ENCODE data around the gene GOLGA6L10. TPM values are rescaled to one million over a fixed set of nuclear protein-coding genes. Genes with fewer than 3 reads are reported as not detected.
"Not testable (repeated sequence)": the region's sequence is repeated elsewhere in the genome, so short reads cannot be mapped to it uniquely, and the experiment has no call there.

The GOLGA6L10 gene
- total RNA-seq, 1 donor from 2014 or later, result 3.4 TPM

DNA sequence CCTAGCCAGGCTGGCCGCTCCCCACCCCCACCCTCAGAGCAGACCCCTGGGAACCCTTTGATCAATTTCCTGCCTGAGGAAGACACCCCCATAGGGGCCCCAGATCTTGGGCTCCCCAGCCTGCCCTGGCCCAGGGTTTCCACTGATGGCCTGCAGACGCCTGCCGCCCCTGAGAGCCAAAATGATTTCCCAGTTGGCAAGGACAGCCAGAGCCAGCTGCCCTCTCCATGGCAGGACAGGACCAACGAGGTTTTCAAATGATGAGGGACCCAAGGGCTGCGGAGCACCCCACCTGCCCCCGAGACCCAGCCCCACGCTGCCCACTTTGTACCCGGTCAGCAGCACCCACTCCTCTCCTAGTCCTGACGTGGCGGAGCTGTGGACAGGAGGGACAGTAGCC lies 21.9 kb downstream of the GOLGA6L10 start:
- H3K4me3 ChIP-seq; intact Hi-C loops (cut with DNase I); H3K36me3 ChIP-seq; H3K9me3 ChIP-seq; DNase-seq (ENCODE audit: extremely low spot score in 2 of 2); H3K27me3 ChIP-seq; H3K4me1 ChIP-seq; H3K27ac ChIP-seq: not testable (repeated sequence)

- H3K36me3 ChIP-seq; H3K4me3 ChIP-seq; H3K9me3 ChIP-seq; H3K27ac ChIP-seq; H3K27me3 ChIP-seq; intact Hi-C loops (cut with DNase I); DNase-seq (ENCODE audit: extremely low spot score in 2 of 2); H3K4me1 ChIP-seq: not testable (repeated sequence)
Observed at GRCh38 chr15:82326896-82327295, 22.4 kb downstream of the GOLGA6L10 start.

DNA sequence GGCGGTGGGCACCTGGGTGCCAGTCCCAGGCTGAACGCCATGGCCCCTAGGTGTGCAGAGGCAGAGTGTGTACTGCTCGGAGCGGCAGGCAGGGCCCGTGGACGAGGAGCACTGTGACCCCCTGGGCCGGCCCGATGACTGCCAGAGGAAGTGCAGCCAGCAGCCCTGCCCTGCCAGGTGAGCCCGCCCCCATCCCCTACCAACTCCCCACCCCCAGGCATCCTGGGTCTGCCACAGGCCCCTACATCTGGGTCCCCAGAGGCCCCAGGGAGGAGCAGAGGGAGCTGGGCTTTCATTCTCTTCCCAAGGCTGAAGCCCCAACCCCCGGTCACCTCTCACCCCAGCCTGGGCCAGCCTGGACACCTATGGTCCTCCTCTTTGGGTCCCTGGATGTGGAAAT lies 23.6 kb downstream of the GOLGA6L10 start:
- DNase-seq (ENCODE audit: extremely low spot score in 2 of 2), result peak in 1 of 2 donors; percentile 28
- H3K36me3 ChIP-seq; H3K27ac ChIP-seq; intact Hi-C loops (cut with DNase I); H3K4me3 ChIP-seq; H3K27me3 ChIP-seq; H3K4me1 ChIP-seq; H3K9me3 ChIP-seq: not testable (repeated sequence)

DNA sequence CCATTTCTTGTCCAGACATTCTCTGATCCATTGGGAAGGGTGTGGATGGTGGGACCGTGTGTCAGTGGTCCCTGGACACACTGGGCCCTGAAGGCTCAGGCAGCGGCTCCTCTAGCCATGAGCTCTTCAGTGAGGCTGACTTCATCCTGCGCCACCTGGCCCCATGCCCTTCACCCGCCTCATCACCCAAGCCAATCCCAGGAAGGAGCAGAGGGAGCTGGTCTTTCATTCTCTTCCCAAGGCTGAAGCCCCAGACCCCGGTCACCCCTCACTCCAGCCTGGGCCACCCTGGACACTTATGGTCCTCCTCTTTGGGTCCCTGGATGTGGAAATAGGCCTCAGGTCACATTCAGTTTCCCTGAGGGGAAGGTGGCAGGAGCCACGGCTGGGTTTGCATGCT lies 24.4 kb downstream of the GOLGA6L10 start:
- H3K4me1 ChIP-seq; H3K36me3 ChIP-seq; intact Hi-C loops (cut with DNase I); H3K9me3 ChIP-seq; H3K27me3 ChIP-seq; H3K4me3 ChIP-seq; H3K27ac ChIP-seq: not testable (repeated sequence)
- DNase-seq (ENCODE audit: extremely low spot score in 2 of 2), result peak in 1 of 2 donors; percentile 81

GRCh38 chr15:82322488-82322887 lies 26.8 kb downstream of the GOLGA6L10 start:
- DNase-seq (ENCODE audit: extremely low spot score in 2 of 2); H3K27me3 ChIP-seq; H3K27ac ChIP-seq; H3K9me3 ChIP-seq; H3K4me1 ChIP-seq; H3K36me3 ChIP-seq; intact Hi-C loops (cut with DNase I); H3K4me3 ChIP-seq: not testable (repeated sequence)

DNA sequence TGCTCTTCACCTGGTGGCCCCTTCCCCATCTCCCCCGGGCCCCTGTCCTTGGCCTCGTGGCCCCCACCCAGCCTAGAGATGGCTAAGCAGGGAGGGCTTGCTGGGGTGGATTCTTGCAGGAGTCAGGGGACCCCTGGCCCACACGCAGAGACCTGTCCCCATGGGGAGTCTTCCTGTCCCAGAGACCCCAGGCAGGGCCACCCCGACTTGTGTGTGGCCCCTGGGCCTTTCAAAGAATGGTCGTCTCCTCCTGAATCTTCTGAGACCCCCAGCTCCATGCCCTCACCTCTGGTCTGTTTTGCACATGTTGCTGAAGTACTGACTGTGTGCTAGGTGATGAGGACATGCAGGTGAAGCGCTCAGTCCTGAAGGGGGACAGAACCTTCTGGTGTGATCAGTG lies 28.4 kb downstream of the GOLGA6L10 start:
- H3K9me3 ChIP-seq; intact Hi-C loops (cut with DNase I): not testable (repeated sequence)

GRCh38 chr15:82319522-82320278 lies 29.6 kb downstream of the GOLGA6L10 start:
- H3K9me3 ChIP-seq; H3K36me3 ChIP-seq; DNase-seq (ENCODE audit: extremely low spot score in 2 of 2); H3K27ac ChIP-seq; H3K4me3 ChIP-seq; H3K27me3 ChIP-seq; H3K4me1 ChIP-seq; intact Hi-C loops (cut with DNase I): not testable (repeated sequence)

More for the DNA sequence above, 28.4 kb downstream of the GOLGA6L10 start:
- not testable (repeated sequence) for H3K27ac ChIP-seq; H3K27me3 ChIP-seq; H3K4me1 ChIP-seq; H3K4me3 ChIP-seq; H3K36me3 ChIP-seq; DNase-seq (ENCODE audit: extremely low spot score in 2 of 2)

GRCh38 chr15:82318281-82318680 lies 31.0 kb downstream of the GOLGA6L10 start:
- H3K36me3 ChIP-seq; DNase-seq (ENCODE audit: extremely low spot score in 2 of 2); H3K27me3 ChIP-seq; H3K27ac ChIP-seq; H3K4me3 ChIP-seq; intact Hi-C loops (cut with DNase I); H3K4me1 ChIP-seq; H3K9me3 ChIP-seq: not testable (repeated sequence)

- intact Hi-C loops (cut with DNase I); H3K36me3 ChIP-seq; H3K27me3 ChIP-seq; H3K4me1 ChIP-seq; H3K9me3 ChIP-seq; DNase-seq (ENCODE audit: extremely low spot score in 2 of 2); H3K27ac ChIP-seq; H3K4me3 ChIP-seq: not testable (repeated sequence)
Observed at GRCh38 chr15:82317516-82317915, 31.8 kb downstream of the GOLGA6L10 start.

DNA sequence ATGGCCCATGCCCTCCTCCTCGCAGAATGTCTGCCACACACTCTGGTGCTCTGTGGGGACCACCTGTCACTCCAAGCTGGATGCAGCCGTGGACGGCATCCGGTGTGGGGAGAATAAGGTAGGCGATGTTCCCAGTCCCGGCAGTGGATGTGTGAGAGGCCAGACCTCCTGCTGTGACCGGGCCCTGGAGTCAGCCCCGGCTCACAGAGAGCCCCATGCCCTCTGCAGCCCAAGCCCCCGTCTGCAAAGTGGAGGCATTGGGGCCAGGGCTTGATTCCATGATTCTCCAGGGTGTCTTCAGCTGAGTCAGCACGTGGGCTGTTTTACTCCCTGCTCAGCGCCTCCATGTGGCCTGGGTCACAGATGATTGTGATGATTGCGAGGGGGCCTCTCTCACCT lies 32.2 kb downstream of the GOLGA6L10 start:
- Histone ChIP-seq H3K4me3 (no peak overlapping the region), H3K27ac (no peak overlapping the region), H3K27me3 (no peaks in the 10 kb centered on the region), H3K9me3 (no peaks in the 10 kb centered on the region), H3K36me3 (no peaks in the 10 kb centered on the region), H3K4me1 (no peaks in the 10 kb centered on the region)
- intact Hi-C loops (cut with DNase I), result no loop called here
- DNase-seq (ENCODE audit: extremely low spot score in 2 of 2), result no peak
- TF ChIP-seq POLR2A (IDR thresholded peaks at IDR 0.05) (no peak), POLR2AphosphoS5 (IDR thresholded peaks at IDR 0.05; ENCODE audit: insufficient read depth in 1 of 2, low read depth in 1 of 2) (no peak)
- TF ChIP-seq, protein P1, sequence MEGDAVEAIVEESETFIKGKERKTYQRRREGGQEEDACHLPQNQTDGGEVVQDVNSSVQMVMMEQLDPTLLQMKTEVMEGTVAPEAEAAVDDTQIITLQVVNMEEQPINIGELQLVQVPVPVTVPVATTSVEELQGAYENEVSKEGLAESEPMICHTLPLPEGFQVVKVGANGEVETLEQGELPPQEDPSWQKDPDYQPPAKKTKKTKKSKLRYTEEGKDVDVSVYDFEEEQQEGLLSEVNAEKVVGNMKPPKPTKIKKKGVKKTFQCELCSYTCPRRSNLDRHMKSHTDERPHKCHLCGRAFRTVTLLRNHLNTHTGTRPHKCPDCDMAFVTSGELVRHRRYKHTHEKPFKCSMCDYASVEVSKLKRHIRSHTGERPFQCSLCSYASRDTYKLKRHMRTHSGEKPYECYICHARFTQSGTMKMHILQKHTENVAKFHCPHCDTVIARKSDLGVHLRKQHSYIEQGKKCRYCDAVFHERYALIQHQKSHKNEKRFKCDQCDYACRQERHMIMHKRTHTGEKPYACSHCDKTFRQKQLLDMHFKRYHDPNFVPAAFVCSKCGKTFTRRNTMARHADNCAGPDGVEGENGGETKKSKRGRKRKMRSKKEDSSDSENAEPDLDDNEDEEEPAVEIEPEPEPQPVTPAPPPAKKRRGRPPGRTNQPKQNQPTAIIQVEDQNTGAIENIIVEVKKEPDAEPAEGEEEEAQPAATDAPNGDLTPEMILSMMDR (IDR thresholded peaks at IDR 0.05), result no peak

- H3K27me3 ChIP-seq; H3K4me3 ChIP-seq; H3K27ac ChIP-seq; H3K4me1 ChIP-seq; DNase-seq (ENCODE audit: extremely low spot score in 2 of 2); intact Hi-C loops (cut with DNase I); H3K9me3 ChIP-seq; H3K36me3 ChIP-seq: not testable (repeated sequence)
Observed at GRCh38 chr15:82316247-82317090, 32.8 kb downstream of the GOLGA6L10 start.

All from vagina (tissue), 2 donors.